Thyroid gland (tissue), 4 donors: Measurements from ENCODE around the gene B3GAT1. TPM values are rescaled to one million over a fixed set of nuclear protein-coding genes. Genes with fewer than 3 reads are reported as not detected.
A peak's percentile ranks its signal among the peaks of the same experiment; 100 is the strongest.

Source experiments
- DNase-seq, 2 donors: peaks; one replicate each; pipeline ENCODE4 v3.0.0-alpha.2; 2019
- H3K27ac ChIP-seq, 3 donors: fragments of 200-600 bp; sonication (generic); 1 replicate in 2 of 3; 2 replicates in 1 of 3; pipeline ENCODE4 v1.5.1; 2016 to 2019; ENCODE audit warnings: mild to moderate bottlenecking in 1 of 3, moderate library complexity in 1 of 3
- H3K27me3 ChIP-seq: fragments of 200-600 bp; sonication (generic); one replicate; pipeline ENCODE4 v1.5.1; 2019
- H3K36me3 ChIP-seq, 2 donors: fragments of 200-600 bp; sonication (generic); one replicate each; pipeline ENCODE4 v1.5.1; 2016 to 2019
- H3K4me1 ChIP-seq, 2 donors: fragments of 200-600 bp; sonication (generic); one replicate each; pipeline ENCODE4 v1.5.1; 2017 to 2019
- H3K4me3 ChIP-seq, 3 donors: fragments of 200-600 bp; sonication (generic); replicated peaks in 1 of 3; 1 replicate in 2 of 3; 2 replicates in 1 of 3; pipeline ENCODE4 v1.5.1; 2016; ENCODE audit warnings: mild to moderate bottlenecking in 1 of 3
- H3K9me3 ChIP-seq: fragments of 200-600 bp; sonication (generic); one replicate; pipeline ENCODE4 v1.5.1; 2017
- POLR2A ChIP-seq, 2 donors: fragments of 450-650 bp; IDR thresholded peaks; one replicate each; pipeline ENCODE4 v1.6.1; 2017; ENCODE audit warnings: antibody characterized with exemption in 2 of 2, mild to moderate bottlenecking in 2 of 2, moderate library complexity in 1 of 2
- WGBS, 2 donors: methylation state at CpG; one replicate each; pipeline ENCODE4 v1.1.5; 2017; 5-methylcytosine and 5-hydroxymethylcytosine counted together
- intact Hi-C: fragments of 100-400 bp; cut with DNase I; formaldehyde crosslinking; loops from one replicate; pipeline ENCODE4 v1.15.1; 2023
- total RNA-seq, 4 donors: library from RNA; depleted of rRNA; stranded (reverse); fragments of >200 nt; gene quantifications; one replicate each; pipeline ENCODE4 v1.2.3, GENCODE V29; 2016
- TF ChIP-seq, protein P1 (sequence below), 6 experiments: fragments of 200-600 bp in 3 of 6; fragments of 450-650 bp in 3 of 6; sonication (generic) in 3 of 6; IDR thresholded peaks; one replicate each; pipeline ENCODE4 v1.5.1; 2016 to 2019; ENCODE audit warnings: antibody characterized with exemption in 6 of 6, mild to moderate bottlenecking in 2 of 6, inconsistent platforms in 1 of 6, moderate library complexity in 1 of 6

The B3GAT1 gene
- total RNA-seq, 4 donors from 2014 or later, result 4.0 to 6.7 (median 5.7) TPM

DNA sequence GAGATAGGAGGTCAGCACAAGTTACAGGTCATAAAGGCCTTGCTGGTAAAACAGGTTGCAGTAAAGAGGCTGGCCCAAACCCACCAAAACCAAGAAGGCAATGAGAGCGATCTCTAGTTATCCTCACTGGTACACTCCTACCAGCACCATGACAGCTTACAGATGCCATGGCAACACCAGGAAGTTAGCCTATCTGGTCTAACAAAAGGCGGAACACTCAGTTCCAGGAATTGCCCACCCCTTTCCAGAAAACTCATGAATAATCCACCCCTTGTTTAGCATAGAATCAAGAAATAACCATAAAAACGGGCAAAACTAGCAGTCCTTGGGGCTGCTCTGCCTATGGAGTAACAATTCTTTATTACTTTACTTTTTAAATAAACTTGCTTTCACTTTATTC, 43.5 kb upstream of the B3GAT1 start:
- Histone ChIP-seq H3K9me3 (no peaks in the 10 kb centered on the region), H3K4me3 (no peak overlapping the region), H3K27me3 (no peaks in the 10 kb centered on the region), H3K36me3 (no peaks in the 10 kb centered on the region), H3K27ac (no peak overlapping the region), H3K4me1 (peaks cover 5 to 10% of the 10 kb centered on the region in 2 donors)
- TF ChIP-seq POLR2A (IDR thresholded peaks at IDR 0.05), result no peak
- TF ChIP-seq, protein P1, sequence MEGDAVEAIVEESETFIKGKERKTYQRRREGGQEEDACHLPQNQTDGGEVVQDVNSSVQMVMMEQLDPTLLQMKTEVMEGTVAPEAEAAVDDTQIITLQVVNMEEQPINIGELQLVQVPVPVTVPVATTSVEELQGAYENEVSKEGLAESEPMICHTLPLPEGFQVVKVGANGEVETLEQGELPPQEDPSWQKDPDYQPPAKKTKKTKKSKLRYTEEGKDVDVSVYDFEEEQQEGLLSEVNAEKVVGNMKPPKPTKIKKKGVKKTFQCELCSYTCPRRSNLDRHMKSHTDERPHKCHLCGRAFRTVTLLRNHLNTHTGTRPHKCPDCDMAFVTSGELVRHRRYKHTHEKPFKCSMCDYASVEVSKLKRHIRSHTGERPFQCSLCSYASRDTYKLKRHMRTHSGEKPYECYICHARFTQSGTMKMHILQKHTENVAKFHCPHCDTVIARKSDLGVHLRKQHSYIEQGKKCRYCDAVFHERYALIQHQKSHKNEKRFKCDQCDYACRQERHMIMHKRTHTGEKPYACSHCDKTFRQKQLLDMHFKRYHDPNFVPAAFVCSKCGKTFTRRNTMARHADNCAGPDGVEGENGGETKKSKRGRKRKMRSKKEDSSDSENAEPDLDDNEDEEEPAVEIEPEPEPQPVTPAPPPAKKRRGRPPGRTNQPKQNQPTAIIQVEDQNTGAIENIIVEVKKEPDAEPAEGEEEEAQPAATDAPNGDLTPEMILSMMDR (IDR thresholded peaks at IDR 0.05), result no peak
- intact Hi-C loops, result no loop called here
- no peak for DNase-seq
- 86 to 89% methylated on average over 3 of the region's 3 CpGs for WGBS, 2 donors

DNA sequence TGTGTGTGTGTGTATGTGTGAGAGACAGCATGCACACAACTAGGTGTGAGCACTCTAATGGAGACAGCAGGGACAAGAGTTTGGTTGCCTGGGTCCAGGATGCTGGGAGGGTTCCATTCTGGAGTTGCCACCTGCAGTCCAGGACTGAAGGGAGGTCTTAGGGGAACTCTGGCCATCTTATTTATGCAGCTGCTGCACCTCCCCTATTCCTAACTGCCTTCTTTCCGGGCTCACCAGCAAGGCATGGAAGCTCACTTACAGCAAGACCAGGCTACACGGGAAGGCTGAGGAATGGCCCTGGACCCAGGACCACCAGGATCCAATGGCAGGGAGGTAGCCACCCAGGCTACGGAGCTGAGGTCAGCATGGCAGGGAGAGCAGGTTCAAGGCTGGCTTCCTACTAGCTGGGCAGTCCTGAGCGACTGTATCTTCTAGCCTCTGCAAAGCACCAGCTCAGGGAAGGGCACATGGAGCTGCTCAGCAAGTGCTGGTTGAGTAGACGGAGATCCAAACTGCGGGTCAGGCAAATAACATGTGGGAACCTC, 42.2 kb upstream of the B3GAT1 start:
- Histone ChIP-seq H3K27ac (no peak overlapping the region), H3K27me3 (no peaks in the 10 kb centered on the region), H3K4me3 (no peak overlapping the region), H3K36me3 (no peaks in the 10 kb centered on the region), H3K4me1 (peaks cover 5 to 10% of the 10 kb centered on the region in 2 donors), H3K9me3 (no peaks in the 10 kb centered on the region)
- no peak for DNase-seq
- no peak for TF ChIP-seq POLR2A (IDR thresholded peaks at IDR 0.05)
- TF ChIP-seq, protein P1 (IDR thresholded peaks at IDR 0.05), result no peak
- intact Hi-C loops, result no loop called here
- 86 to 95% methylated on average over 5 to 6 of the region's 6 CpGs for WGBS, 2 donors

DNA sequence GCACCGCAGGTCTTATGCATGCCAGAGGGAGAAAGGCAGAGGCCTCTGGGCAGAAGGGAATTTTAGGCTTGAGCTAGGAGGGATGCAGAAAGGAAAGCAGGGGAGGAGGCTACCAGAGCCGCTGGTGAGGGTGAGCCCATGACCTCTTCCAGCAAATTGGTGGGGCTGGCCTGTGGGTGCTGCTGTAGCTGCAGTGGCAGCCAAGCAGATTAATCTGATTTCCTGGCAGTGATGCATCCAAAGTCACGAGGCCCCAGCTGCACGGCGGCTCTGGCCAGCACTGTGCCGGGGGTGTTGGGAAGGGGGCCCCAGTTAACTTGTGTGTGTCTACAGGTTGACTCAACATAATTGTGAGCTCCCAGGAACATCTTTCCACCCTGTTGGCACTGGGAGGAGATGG, 41.4 kb upstream of the B3GAT1 start:
- intact Hi-C loops, result no loop called here
- no peak for TF ChIP-seq POLR2A (IDR thresholded peaks at IDR 0.05)
- TF ChIP-seq, protein P1 (IDR thresholded peaks at IDR 0.05), result no peak
- Histone ChIP-seq H3K36me3 (no peaks in the 10 kb centered on the region), H3K4me1 (peaks cover 5 to 10% of the 10 kb centered on the region in 2 donors), H3K9me3 (no peaks in the 10 kb centered on the region), H3K27ac (no peak overlapping the region), H3K4me3 (no peak overlapping the region), H3K27me3 (no peaks in the 10 kb centered on the region)
- WGBS, 2 donors, result 66 to 89% methylated on average over 5 to 6 of the region's 6 CpGs
- no peak for DNase-seq

DNA sequence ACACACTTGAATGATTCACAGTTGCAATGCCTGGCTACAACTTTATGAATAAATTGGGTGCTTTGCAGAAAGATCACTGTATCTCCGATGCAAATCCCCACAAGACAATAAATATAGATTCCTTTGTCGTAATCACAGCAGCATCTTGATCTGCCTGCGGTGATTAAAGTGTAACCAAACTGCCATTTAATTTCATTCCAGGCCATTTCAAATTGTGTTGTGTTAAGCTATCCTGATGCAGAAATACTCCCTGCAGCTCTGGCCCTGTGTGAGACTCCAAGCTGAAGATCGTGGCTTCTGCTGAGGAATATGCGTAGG, 40.8 kb upstream of the B3GAT1 start:
- H3K36me3 ChIP-seq, result no peaks in the 10 kb centered on the region
- no peaks in the 10 kb centered on the region for H3K27me3 ChIP-seq
- WGBS, 2 donors, result 77 to 80% methylated on average over 5 of the region's 5 CpGs
- DNase-seq, result no peak
- H3K4me1 ChIP-seq, result peaks cover 5 to 10% of the 10 kb centered on the region in 2 donors
- H3K4me3 ChIP-seq, result no peak overlapping the region
- TF ChIP-seq POLR2A (IDR thresholded peaks at IDR 0.05), result no peak
- no peak overlapping the region for H3K27ac ChIP-seq
- H3K9me3 ChIP-seq, result no peaks in the 10 kb centered on the region
- intact Hi-C loops, result no loop called here

DNA sequence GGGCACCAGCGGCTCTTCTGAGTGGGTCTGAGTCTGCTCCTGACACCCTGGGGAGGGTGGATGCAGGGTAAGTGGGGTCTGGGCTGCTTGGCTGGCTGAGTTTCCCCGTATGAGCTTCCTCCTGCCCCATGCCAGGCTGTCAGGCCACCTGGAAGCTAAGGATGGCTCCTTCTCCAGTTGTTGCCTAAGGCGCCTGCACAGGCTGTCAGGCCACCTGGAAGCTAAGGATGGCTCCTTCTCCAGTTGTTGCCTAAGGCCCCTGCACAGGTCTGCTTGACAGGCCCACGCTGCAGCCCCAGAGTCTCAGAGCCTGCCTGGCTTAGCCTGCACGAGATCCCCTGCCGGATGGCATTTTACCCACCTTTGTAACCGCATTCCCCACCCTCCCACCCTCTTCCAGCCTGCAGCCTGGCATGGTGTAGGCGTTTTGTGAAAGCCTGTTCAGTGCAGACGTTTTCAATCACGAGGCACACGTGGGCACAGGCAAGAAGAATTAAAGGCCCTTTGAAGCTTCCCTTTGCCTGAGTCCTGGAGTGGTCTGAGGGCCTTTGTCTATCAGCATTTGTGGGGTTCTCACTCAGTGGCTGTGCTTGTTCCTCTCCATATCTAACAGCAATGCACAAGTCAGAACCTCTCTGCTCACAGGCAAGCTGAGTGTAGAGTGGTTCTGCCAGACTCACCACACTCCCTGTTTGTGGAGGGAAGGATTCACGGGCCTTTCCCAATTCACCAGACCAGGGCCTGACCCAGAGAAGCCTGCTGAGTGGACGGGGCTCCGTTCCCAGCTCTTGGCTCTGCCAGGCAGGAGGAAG, 40.2 kb upstream of the B3GAT1 start:
- Histone ChIP-seq H3K9me3 (no peaks in the 10 kb centered on the region), H3K27ac (no peak overlapping the region), H3K27me3 (no peaks in the 10 kb centered on the region), H3K4me3 (no peak overlapping the region), H3K4me1 (peaks cover 5 to 10% of the 10 kb centered on the region in 2 donors), H3K36me3 (no peaks in the 10 kb centered on the region)
- TF ChIP-seq, protein P1 (IDR thresholded peaks at IDR 0.05), result no peak
- TF ChIP-seq POLR2A (IDR thresholded peaks at IDR 0.05), result no peak
- intact Hi-C loops, result no loop called here
- DNase-seq, result peak; percentile 84 to 90
- WGBS, 2 donors, result 58 to 77% methylated on average over 8 to 12 of the region's 14 CpGs
